ENCODE measurements around the gene LAT.

DNA sequence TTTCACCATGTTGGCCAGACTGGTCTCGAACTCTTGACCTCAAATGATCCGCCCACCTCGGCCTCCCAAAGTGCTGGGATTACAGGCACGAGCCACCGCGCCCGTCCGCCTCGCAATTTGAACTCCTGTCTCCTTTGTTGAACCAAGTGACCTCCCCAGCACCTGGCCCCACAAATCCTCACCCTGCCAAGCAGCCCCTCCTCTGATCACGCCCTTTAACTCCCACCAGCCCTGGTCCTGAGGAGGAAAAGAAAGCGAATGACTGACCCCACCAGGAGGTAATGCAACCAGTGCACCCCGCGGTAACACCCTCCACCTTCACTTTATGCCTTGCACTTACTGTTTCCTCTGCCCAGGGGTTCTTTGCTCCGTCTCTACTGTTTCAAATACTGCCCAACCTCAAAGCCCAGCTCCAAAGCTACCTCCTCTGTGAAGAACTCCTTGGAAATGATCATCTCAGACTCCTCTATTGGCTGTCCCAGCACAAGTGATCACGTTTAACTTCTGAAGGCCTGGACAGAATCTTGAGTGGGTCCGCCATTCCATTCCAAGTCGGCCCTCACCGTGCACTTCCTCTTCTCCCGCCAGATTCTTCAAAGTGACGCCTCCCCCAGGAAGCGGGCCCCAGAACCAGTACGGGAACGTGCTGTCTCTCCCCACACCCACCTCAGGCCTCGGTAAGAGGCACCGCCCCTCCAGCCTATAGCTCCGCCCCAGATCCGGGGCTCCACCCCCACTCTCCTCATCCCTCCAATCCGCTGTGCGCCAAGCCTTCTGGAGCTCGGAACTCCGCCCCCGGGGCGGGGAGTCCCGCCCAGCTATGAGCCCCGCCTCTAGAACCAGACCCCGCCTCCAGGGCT is 48.7 kb upstream of the LAT start:
- TF ChIP-seq ZNF274 (IDR thresholded peaks at IDR 0.05; ENCODE audit: low read depth, low read length) (no peak), YY1 (IDR thresholded peaks at IDR 0.05; ENCODE audit: insufficient read depth, insufficient read length) (no peak)
